ENCODE measurements around the gene PEX14.

GRCh38 chr1:10602936-10603335 is 128.2 kb downstream of the PEX14 start:
- no peak for TF ChIP-seq ZNF384 (IDR thresholded peaks at IDR 0.05; ENCODE audit: low read depth, low read length)
- no peak for TF ChIP-seq TOE1 (IDR thresholded peaks at IDR 0.05; ENCODE audit: borderline replicate concordance)
- TF ChIP-seq TOE1 (CRISPR knock-in tag; IDR thresholded peaks at IDR 0.05; ENCODE audit: borderline replicate concordance, low read depth): no peak
- TF ChIP-seq EZH2 (IDR thresholded peaks at IDR 0.05; ENCODE audit: borderline replicate concordance, low read depth, low read length): no peak
- TF ChIP-seq KDM5B (IDR thresholded peaks at IDR 0.05; ENCODE audit: insufficient replicate concordance, low read depth, low read length): no peak
